Left cardiac atrium (tissue), 4 donors: ENCODE results near the gene MDFI. TPM values are rescaled to one million over a fixed set of nuclear protein-coding genes. Genes with fewer than 3 reads are reported as not detected.

Experiments used
- ATAC-seq, 2 donors: fragments of 200-7000 bp; cut with Tn5 transposase; one replicate each; pipeline ENCODE4 v1.9.1; 2020; ENCODE audit warnings: mild to moderate bottlenecking in 2 of 2, moderate library complexity in 2 of 2
- DNase-seq: peaks from one replicate; pipeline ENCODE4 v3.0.0-alpha.2; 2020
- intact Hi-C, 2 donors: fragments of 100-400 bp; cut with DNase I; formaldehyde crosslinking; loops; one replicate each; pipeline versions ENCODE4 v1.14.1 to v1.15.1; 2022 to 2023
- total RNA-seq, 2 donors: library from RNA; stranded (reverse); fragmentation: NEBNext Ultra II Directional; extraction: Animal tissue kit (Norgen Biotek cat#: 25700); gene quantifications; one replicate each; pipeline ENCODE4 v1.2.1, GENCODE V29; 2021
- donor health status: DM: no; HTN: yes; CAD: no.
- donor health status: DM: no; HTN: yes; CAD: no; lungs with severe emphysema.
- donor health status: DM: yes; HTN: yes; CAD: no.
- donor health status: Dilated cardiomyopathy.

MDFI gene
- total RNA-seq, 2 donors from 2014 or later, result 9.2 TPM

- intact Hi-C loops, result no loop called here
- ATAC-seq, result no peak
- DNase-seq, result peak; percentile 10
Measured at GRCh38 chr6:41657131-41658094, 19.1 kb downstream of the MDFI start.

- no peak for DNase-seq
- intact Hi-C loops, result no loop called here
- ATAC-seq, result no peak
Measured at GRCh38 chr6:41658636-41659035, 20.4 kb downstream of the MDFI start.

GRCh38 chr6:41659935-41660334 lies 21.7 kb downstream of the MDFI start:
- intact Hi-C loops, result no loop called here
- peak; percentile 12 for DNase-seq
- no peak for ATAC-seq

- DNase-seq, result peak; percentile 5
- intact Hi-C loops, result no loop called here
- no peak for ATAC-seq
Measured at GRCh38 chr6:41663568-41663967, 25.3 kb downstream of the MDFI start.

- DNase-seq (peak; percentile 10), ATAC-seq (no peak)
- intact Hi-C loops, result no loop called here
Measured at GRCh38 chr6:41664271-41664670, 26.0 kb downstream of the MDFI start.

- no peak for ATAC-seq
- intact Hi-C loops, result no loop called here
- DNase-seq, result no peak
Measured at GRCh38 chr6:41667195-41667594, 28.9 kb downstream of the MDFI start.

GRCh38 chr6:41668968-41669367 lies 30.7 kb downstream of the MDFI start:
- DNase-seq (no peak), ATAC-seq (no peak)
- intact Hi-C loops, result no loop called here

GRCh38 chr6:41670703-41671360 lies 32.6 kb downstream of the MDFI start:
- intact Hi-C loops, result no loop called here
- ATAC-seq (no peak), DNase-seq (no peak)

- intact Hi-C loops, result no loop called here
- DNase-seq (no peak), ATAC-seq (no peak)
Measured at GRCh38 chr6:41671376-41671775, 33.1 kb downstream of the MDFI start.

- ATAC-seq, result no peak
- intact Hi-C loops, result no loop called here
- peak; percentile 11 for DNase-seq
Measured at GRCh38 chr6:41672016-41672415, 33.7 kb downstream of the MDFI start.

GRCh38 chr6:41672816-41673703 lies 34.8 kb downstream of the MDFI start:
- DNase-seq, result peak; percentile 6
- peak in 1 of 2 donors; percentile 34 for ATAC-seq

GRCh38 chr6:41673704-41674000 lies 35.4 kb downstream of the MDFI start:
- DNase-seq (peak; percentile 15), ATAC-seq (peak in 1 of 2 donors; percentile 34)
- intact Hi-C loops, result no loop called here

More at GRCh38 chr6:41672816-41673703, 34.8 kb downstream of the MDFI start:
- intact Hi-C loops, result no loop called here

GRCh38 chr6:41674231-41675000 lies 36.1 kb downstream of the MDFI start:
- ATAC-seq (no peak), DNase-seq (peak; percentile 14)
- intact Hi-C loops, result no loop called here

GRCh38 chr6:41675176-41675775 lies 37.0 kb downstream of the MDFI start:
- DNase-seq (peak; percentile 10), ATAC-seq (no peak)
- intact Hi-C loops, result no loop called here

- ATAC-seq (no peak), DNase-seq (peak; percentile 6)
- intact Hi-C loops, result no loop called here
Measured at GRCh38 chr6:41675992-41676391, 37.7 kb downstream of the MDFI start.

- intact Hi-C loops, result no loop called here
- DNase-seq, result peak; percentile 3
- no peak for ATAC-seq
Measured at GRCh38 chr6:41676431-41676830, 38.2 kb downstream of the MDFI start.

GRCh38 chr6:41677124-41677921 lies 39.1 kb downstream of the MDFI start:
- intact Hi-C loops, result no loop called here
- ATAC-seq (no peak), DNase-seq (peak; percentile 14)
